ENCODE data around the gene TIMM8B. TPM values are rescaled to one million over a fixed set of nuclear protein-coding genes. Genes with fewer than 3 reads are reported as not detected.

Gene TIMM8B
- total and polyA plus RNA-seq, 10 of the 15 experiments (the other 5 are each of a cell fraction or from before 2014, with no cell fraction given), result 64.9 to 271 (median 139) TPM

DNA sequence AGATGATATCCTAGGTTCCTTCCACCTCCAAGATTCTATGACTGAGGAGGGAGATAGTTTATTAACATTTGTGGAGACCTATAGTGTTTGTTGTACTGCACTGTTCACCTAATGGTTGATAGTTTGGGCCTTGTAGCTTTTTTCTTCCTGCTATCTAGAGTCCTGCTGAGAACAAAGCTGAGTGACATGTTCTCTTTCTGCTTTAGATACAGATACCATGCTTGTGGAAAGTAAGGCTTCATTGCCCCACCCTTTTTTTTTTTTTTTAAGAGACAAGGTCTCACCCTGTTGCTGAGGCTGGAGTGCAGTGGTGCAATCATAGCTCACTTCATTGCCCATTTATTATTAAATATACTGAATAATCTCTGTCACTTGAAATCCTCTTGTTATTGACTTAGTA is 49.0 kb downstream of the TIMM8B start:
- intact Hi-C loops (cut with micrococcal nuclease; ENCODE audit: unreplicated experiment) (no loop called here), in situ Hi-C loops (cut with MboI) (no loop called here)
- no peaks in the 10 kb centered on the region for H3K27me3 ChIP-seq (replicated peaks in 1 of 2; ENCODE audit: control insufficient read depth in 2 of 2, insufficient read depth in 2 of 2, low read length in 1 of 2)
- H3K27ac ChIP-seq (ENCODE audit: control insufficient read depth, insufficient read depth), result no peak overlapping the region
- BruUV-seq (replicated peaks), result no TSS peak
- peak; percentile 13 for FAIRE-seq
- CTCF ChIA-PET, result interaction anchor here (0.6 kb wide), 1 partner anchor 18 kb away, joined by 3 read pairs; no protein-coding TSS in a partner anchor
- H2AFZ ChIP-seq (ENCODE audit: control insufficient read depth, low read depth, low read length), result no peak overlapping the region
- no peaks in the 10 kb centered on the region for H3K9me3 ChIP-seq (replicated peaks; ENCODE audit: control insufficient read depth, insufficient read depth, low read length)
- peaks cover 2 to 16% of the 10 kb centered on the region in 2 experiments for H3K36me3 ChIP-seq (ENCODE audit: control insufficient read depth in 2 of 2, insufficient read depth in 2 of 2, low read length in 1 of 2)
- POLR2A ChIA-PET, result no interaction called here
- SMC1A ChIA-PET (ENCODE audit: uncharacterized antibody, unreplicated experiment), result interaction anchor here (1.5 kb wide), 1 partner anchor 21 kb away, joined by 5 read pairs; no protein-coding TSS in a partner anchor
- ATAC-seq, result no peak
- no peaks in the 10 kb centered on the region for H3K4me1 ChIP-seq (ENCODE audit: control insufficient read depth, insufficient read depth, low read length)
- RAD21 ChIA-PET (ENCODE audit: unreplicated experiment), result no interaction called here
- H3K9ac ChIP-seq (ENCODE audit: control insufficient read depth, insufficient read depth, low read length), result no peak overlapping the region
- no peaks in the 10 kb centered on the region for H4K20me1 ChIP-seq (ENCODE audit: control insufficient read depth, insufficient read depth)
- H3K79me2 ChIP-seq (ENCODE audit: control insufficient read depth, insufficient read depth, low read length), result no peaks in the 10 kb centered on the region
- H3K4me3 ChIP-seq, result no peak overlapping the region
- H3K4me2 ChIP-seq (ENCODE audit: control insufficient read depth, insufficient read depth), result no peak overlapping the region
- no peak for DNase-seq (ENCODE audit: low read depth, low spot score)
- TF ChIP-seq NR2F1 (conservative IDR thresholded peaks at IDR 0.05) (no peak), SUZ12 (IDR thresholded peaks at IDR 0.05; ENCODE audit: unreplicated experiment) (no peak), FOXK2 (IDR thresholded peaks at IDR 0.05) (no peak), NFYA (IDR thresholded peaks at IDR 0.05; ENCODE audit: borderline replicate concordance, low read depth, low read length) (no peak)

Small RNAs within 50 kb of the gene (small RNA-seq; reads per million reads assigned to genes)
- gene AP000907.3, result not detected

Other genes with a start within 250 kb of the TIMM8B start
Only the 7 nearest of the 16 such genes appear.
- 51.2 and 54.1 TPM in 2 replicates for gene DLAT, start 61.3 kb downstream of the TIMM8B start, total RNA-seq (2014; rRNA removed)
- gene DLAT, start 61.3 kb downstream of the TIMM8B start, total RNA-seq (2014; rRNA removed; fragmentation: Illumina TruSeq; extraction: Trizol), result 44.3 and 45.6 TPM in 2 replicates
- 38.2 and 38.8 TPM in 2 replicates for gene DLAT, start 61.3 kb downstream of the TIMM8B start, total RNA-seq (2021)
- 42.0 and 43.8 TPM in 2 replicates for gene DLAT, start 61.3 kb downstream of the TIMM8B start, polyA plus RNA-seq (2011; rRNA removed)
- 55.2 and 67.2 TPM in 2 replicates for gene DLAT, start 61.3 kb downstream of the TIMM8B start, polyA plus RNA-seq (2014; fragmentation: Illumina TruSeq; extraction: Trizol)
- 10 to 100 TPM; 16.5 to 21.4 TPM for gene DLAT, start 61.3 kb downstream of the TIMM8B start, polyA plus RNA-seq (2014; fragmentation: Nextera tagmentation; extraction: Ambion mirVana)
- gene DLAT, start 61.3 kb downstream of the TIMM8B start, polyA plus RNA-seq (2014; rRNA removed), result 27.9 and 36.0 TPM in 2 replicates
- 10 to 100 TPM; 71.3 to 79.9 TPM for gene DLAT, start 61.3 kb downstream of the TIMM8B start, polyA plus RNA-seq (2016; fragmentation: Nextera tagmentation; extraction: Ambion mirVana)
- 0.73 and 1.2 TPM in 2 replicates for gene PIH1D2, start 12.7 kb downstream of the TIMM8B start, total RNA-seq (2014; rRNA removed)
- 0.92 and 1.9 TPM in 2 replicates for gene PIH1D2, start 12.7 kb downstream of the TIMM8B start, total RNA-seq (2014; rRNA removed; fragmentation: Illumina TruSeq; extraction: Trizol)
- gene PIH1D2, start 12.7 kb downstream of the TIMM8B start, total RNA-seq (2021), result 0.51 and 0.58 TPM in 2 replicates
- 0.60 and 0.85 TPM in 2 replicates for gene PIH1D2, start 12.7 kb downstream of the TIMM8B start, polyA plus RNA-seq (2011; rRNA removed)
- gene PIH1D2, start 12.7 kb downstream of the TIMM8B start, polyA plus RNA-seq (2014; fragmentation: Illumina TruSeq; extraction: Trizol), result 0.90 and 1.4 TPM in 2 replicates
- 1 to 10 TPM; 1.7 to 3.0 TPM for gene PIH1D2, start 12.7 kb downstream of the TIMM8B start, polyA plus RNA-seq (2014; fragmentation: Nextera tagmentation; extraction: Ambion mirVana)
- gene PIH1D2, start 12.7 kb downstream of the TIMM8B start, polyA plus RNA-seq (2014; rRNA removed), result 0.32 and 0.73 TPM in 2 replicates
- 1 to 10 TPM; 2.2 TPM for gene PIH1D2, start 12.7 kb downstream of the TIMM8B start, polyA plus RNA-seq (2016; fragmentation: Nextera tagmentation; extraction: Ambion mirVana)
- gene NKAPD1, start 12.5 kb downstream of the TIMM8B start, total RNA-seq (2014; rRNA removed), result 16.3 and 20.6 TPM in 2 replicates
- 38.7 TPM in 2 replicates for gene NKAPD1, start 12.5 kb downstream of the TIMM8B start, total RNA-seq (2014; rRNA removed; fragmentation: Illumina TruSeq; extraction: Trizol)
- gene NKAPD1, start 12.5 kb downstream of the TIMM8B start, total RNA-seq (2021), result 18.1 and 19.2 TPM in 2 replicates
- gene NKAPD1, start 12.5 kb downstream of the TIMM8B start, polyA plus RNA-seq (2011; rRNA removed), result 22.3 and 37.5 TPM in 2 replicates
- 43.3 and 53.9 TPM in 2 replicates for gene NKAPD1, start 12.5 kb downstream of the TIMM8B start, polyA plus RNA-seq (2014; fragmentation: Illumina TruSeq; extraction: Trizol)
- 10 to 100 TPM in 1 of 2 experiments, 1 to 10 TPM in 1; 9.6 to 11.5 TPM for gene NKAPD1, start 12.5 kb downstream of the TIMM8B start, polyA plus RNA-seq (2014; fragmentation: Nextera tagmentation; extraction: Ambion mirVana)
- gene NKAPD1, start 12.5 kb downstream of the TIMM8B start, polyA plus RNA-seq (2014; rRNA removed), result 14.7 and 17.6 TPM in 2 replicates
- gene NKAPD1, start 12.5 kb downstream of the TIMM8B start, polyA plus RNA-seq (2016; fragmentation: Nextera tagmentation; extraction: Ambion mirVana), result 10 to 100 TPM; 19.2 to 21.5 TPM
- 138 and 162 TPM in 2 replicates for gene SDHD, start 117 bp upstream of the TIMM8B start, total RNA-seq (2014; rRNA removed)
- gene SDHD, start 117 bp upstream of the TIMM8B start, total RNA-seq (2014; rRNA removed; fragmentation: Illumina TruSeq; extraction: Trizol), result 114 and 119 TPM in 2 replicates
- 117 and 120 TPM in 2 replicates for gene SDHD, start 117 bp upstream of the TIMM8B start, total RNA-seq (2021)
- 198 and 232 TPM in 2 replicates for gene SDHD, start 117 bp upstream of the TIMM8B start, polyA plus RNA-seq (2011; rRNA removed)
- 142 and 159 TPM in 2 replicates for gene SDHD, start 117 bp upstream of the TIMM8B start, polyA plus RNA-seq (2014; fragmentation: Illumina TruSeq; extraction: Trizol)
- 100 to 1,000 TPM; 469 to 775 TPM for gene SDHD, start 117 bp upstream of the TIMM8B start, polyA plus RNA-seq (2014; fragmentation: Nextera tagmentation; extraction: Ambion mirVana)
- gene SDHD, start 117 bp upstream of the TIMM8B start, polyA plus RNA-seq (2014; rRNA removed), result 119 and 133 TPM in 2 replicates
- gene SDHD, start 117 bp upstream of the TIMM8B start, polyA plus RNA-seq (2016; fragmentation: Nextera tagmentation; extraction: Ambion mirVana), result 100 to 1,000 TPM; 312 to 346 TPM
- 0.11 and 0.17 TPM in 2 replicates for gene IL18, start 77.3 kb upstream of the TIMM8B start, total RNA-seq (2014; rRNA removed)
- 0.32 and 0.40 TPM in 2 replicates for gene IL18, start 77.3 kb upstream of the TIMM8B start, total RNA-seq (2014; rRNA removed; fragmentation: Illumina TruSeq; extraction: Trizol)
- gene IL18, start 77.3 kb upstream of the TIMM8B start, total RNA-seq (2021), result 0.21 and 0.24 TPM in 2 replicates
- gene IL18, start 77.3 kb upstream of the TIMM8B start, polyA plus RNA-seq (2011; rRNA removed), result 0.12 TPM in 1 of 2 replicates, not detected in the other
- gene IL18, start 77.3 kb upstream of the TIMM8B start, polyA plus RNA-seq (2014; fragmentation: Illumina TruSeq; extraction: Trizol), result 0.38 TPM in 1 of 2 replicates, not detected in the other
- gene IL18, start 77.3 kb upstream of the TIMM8B start, polyA plus RNA-seq (2014; fragmentation: Nextera tagmentation; extraction: Ambion mirVana), result under 1 TPM; 0.40 to 0.42 TPM
- gene IL18, start 77.3 kb upstream of the TIMM8B start, polyA plus RNA-seq (2014; rRNA removed), result 0.27 and 0.34 TPM in 2 replicates
- under 1 TPM; 0.15 to 0.19 TPM for gene IL18, start 77.3 kb upstream of the TIMM8B start, polyA plus RNA-seq (2016; fragmentation: Nextera tagmentation; extraction: Ambion mirVana)
- 0.16 TPM in 1 of 2 replicates, not detected in the other for gene TEX12, start 80.6 kb upstream of the TIMM8B start, total RNA-seq (2014; rRNA removed)
- gene TEX12, start 80.6 kb upstream of the TIMM8B start, total RNA-seq (2014; rRNA removed; fragmentation: Illumina TruSeq; extraction: Trizol), result 0.18 and 0.41 TPM in 2 replicates
- gene TEX12, start 80.6 kb upstream of the TIMM8B start, total RNA-seq (2021), result 0.51 TPM in 1 of 2 replicates, not detected in the other
- gene TEX12, start 80.6 kb upstream of the TIMM8B start, polyA plus RNA-seq (2011; rRNA removed), result 0.11 and 0.27 TPM in 2 replicates
- gene TEX12, start 80.6 kb upstream of the TIMM8B start, polyA plus RNA-seq (2014; fragmentation: Illumina TruSeq; extraction: Trizol), result 0.50 and 1.1 TPM in 2 replicates
- 1 to 10 TPM in 1 of 2 experiments, under 1 TPM in 1; 0.79 to 1.3 TPM for gene TEX12, start 80.6 kb upstream of the TIMM8B start, polyA plus RNA-seq (2014; fragmentation: Nextera tagmentation; extraction: Ambion mirVana)
- 0.14 and 0.29 TPM in 2 replicates for gene TEX12, start 80.6 kb upstream of the TIMM8B start, polyA plus RNA-seq (2014; rRNA removed)
- gene TEX12, start 80.6 kb upstream of the TIMM8B start, polyA plus RNA-seq (2016; fragmentation: Nextera tagmentation; extraction: Ambion mirVana), result under 1 TPM; 0.28 to 0.68 TPM
- gene BCO2, start 88.8 kb upstream of the TIMM8B start, total RNA-seq (2014; rRNA removed), result 0.51 and 0.54 TPM in 2 replicates
- gene BCO2, start 88.8 kb upstream of the TIMM8B start, total RNA-seq (2014; rRNA removed; fragmentation: Illumina TruSeq; extraction: Trizol), result 0.63 and 0.74 TPM in 2 replicates
- 0.51 and 0.56 TPM in 2 replicates for gene BCO2, start 88.8 kb upstream of the TIMM8B start, total RNA-seq (2021)
- gene BCO2, start 88.8 kb upstream of the TIMM8B start, polyA plus RNA-seq (2011; rRNA removed), result 1.0 and 2.4 TPM in 2 replicates
- gene BCO2, start 88.8 kb upstream of the TIMM8B start, polyA plus RNA-seq (2014; fragmentation: Illumina TruSeq; extraction: Trizol), result 0.13 and 0.62 TPM in 2 replicates
- gene BCO2, start 88.8 kb upstream of the TIMM8B start, polyA plus RNA-seq (2014; fragmentation: Nextera tagmentation; extraction: Ambion mirVana), result under 1 TPM; 0.29 to 0.42 TPM
- gene BCO2, start 88.8 kb upstream of the TIMM8B start, polyA plus RNA-seq (2014; rRNA removed), result 0.77 and 1.7 TPM in 2 replicates
- under 1 TPM; 0.53 to 0.70 TPM for gene BCO2, start 88.8 kb upstream of the TIMM8B start, polyA plus RNA-seq (2016; fragmentation: Nextera tagmentation; extraction: Ambion mirVana)